ENCODE data around the gene LSR.

Gene LSR

GRCh38 chr19:35288331-35288730 is 39.5 kb downstream of the LSR start:
- TF ChIP-seq ZBTB7A (IDR thresholded peaks at IDR 0.05; ENCODE audit: low read depth) (no peak), EGR1 (IDR thresholded peaks at IDR 0.05) (no peak), FOXM1 (IDR thresholded peaks at IDR 0.05; ENCODE audit: borderline replicate concordance, low read depth) (no peak), TEAD4 (IDR thresholded peaks at IDR 0.05) (no peak), RAD21 (IDR thresholded peaks at IDR 0.05; ENCODE audit: low read depth) (no peak), CEBPB (IDR thresholded peaks at IDR 0.05) (no peak)

- no peak for TF ChIP-seq RAD21 (IDR thresholded peaks at IDR 0.05; ENCODE audit: low read depth)
- TF ChIP-seq TEAD4 (IDR thresholded peaks at IDR 0.05), result no peak
- no peak for TF ChIP-seq MAX (IDR thresholded peaks at IDR 0.05)
- no peak for TF ChIP-seq CREB1 (IDR thresholded peaks at IDR 0.05; ENCODE audit: low read depth)
- no peak for TF ChIP-seq FOXM1 (IDR thresholded peaks at IDR 0.05; ENCODE audit: borderline replicate concordance, low read depth)
- no peak for TF ChIP-seq REST (IDR thresholded peaks at IDR 0.05; ENCODE audit: low read depth)
- no peak for TF ChIP-seq YY1 (IDR thresholded peaks at IDR 0.05; ENCODE audit: low read depth)
- no peak for TF ChIP-seq ZBTB7A (IDR thresholded peaks at IDR 0.05; ENCODE audit: low read depth)
- no peak for TF ChIP-seq NFIC (IDR thresholded peaks at IDR 0.05)
- no peak for TF ChIP-seq EGR1 (IDR thresholded peaks at IDR 0.05)
- TF ChIP-seq TAF1 (IDR thresholded peaks at IDR 0.05; ENCODE audit: low read depth), result no peak
- no peak for TF ChIP-seq USF1 (IDR thresholded peaks at IDR 0.05)
- TF ChIP-seq TCF12 (IDR thresholded peaks at IDR 0.05; ENCODE audit: low read depth), result no peak
- TF ChIP-seq CEBPB (IDR thresholded peaks at IDR 0.05), result no peak
- TF ChIP-seq EP300 (IDR thresholded peaks at IDR 0.05; ENCODE audit: borderline replicate concordance), result no peak
Observed at GRCh38 chr19:35288906-35289305, 40.1 kb downstream of the LSR start.

GRCh38 chr19:35290381-35291127 is 41.8 kb downstream of the LSR start:
- TF ChIP-seq TEAD4 (IDR thresholded peaks at IDR 0.05) (no peak), NFIC (IDR thresholded peaks at IDR 0.05) (no peak), MAX (IDR thresholded peaks at IDR 0.05) (no peak), TCF12 (IDR thresholded peaks at IDR 0.05; ENCODE audit: low read depth) (no peak), FOXM1 (IDR thresholded peaks at IDR 0.05; ENCODE audit: borderline replicate concordance, low read depth) (no peak), RAD21 (IDR thresholded peaks at IDR 0.05; ENCODE audit: low read depth) (no peak), CEBPB (IDR thresholded peaks at IDR 0.05) (no peak)

- TF ChIP-seq RAD21 (IDR thresholded peaks at IDR 0.05; ENCODE audit: low read depth) (no peak), REST (IDR thresholded peaks at IDR 0.05; ENCODE audit: low read depth) (no peak), TEAD4 (IDR thresholded peaks at IDR 0.05) (no peak), ZBTB7A (IDR thresholded peaks at IDR 0.05; ENCODE audit: low read depth) (no peak), CEBPB (IDR thresholded peaks at IDR 0.05) (no peak), YY1 (IDR thresholded peaks at IDR 0.05; ENCODE audit: low read depth) (no peak), TCF12 (IDR thresholded peaks at IDR 0.05; ENCODE audit: low read depth) (no peak), TAF1 (IDR thresholded peaks at IDR 0.05; ENCODE audit: low read depth) (no peak), FOXM1 (IDR thresholded peaks at IDR 0.05; ENCODE audit: borderline replicate concordance, low read depth) (no peak), NFIC (IDR thresholded peaks at IDR 0.05) (no peak), MAX (IDR thresholded peaks at IDR 0.05) (no peak), EGR1 (IDR thresholded peaks at IDR 0.05) (no peak), CREB1 (IDR thresholded peaks at IDR 0.05; ENCODE audit: low read depth) (no peak), EP300 (IDR thresholded peaks at IDR 0.05; ENCODE audit: borderline replicate concordance) (no peak), USF1 (IDR thresholded peaks at IDR 0.05) (no peak)
Observed at GRCh38 chr19:35291259-35291658, 42.5 kb downstream of the LSR start.

- TF ChIP-seq RAD21 (IDR thresholded peaks at IDR 0.05; ENCODE audit: low read depth), result no peak
- no peak for TF ChIP-seq MAX (IDR thresholded peaks at IDR 0.05)
- no peak for TF ChIP-seq TCF12 (IDR thresholded peaks at IDR 0.05; ENCODE audit: low read depth)
- no peak for TF ChIP-seq CEBPB (IDR thresholded peaks at IDR 0.05)
- no peak for TF ChIP-seq CREB1 (IDR thresholded peaks at IDR 0.05; ENCODE audit: low read depth)
- no peak for TF ChIP-seq EP300 (IDR thresholded peaks at IDR 0.05; ENCODE audit: borderline replicate concordance)
- TF ChIP-seq EGR1 (IDR thresholded peaks at IDR 0.05), result no peak
- TF ChIP-seq TEAD4 (IDR thresholded peaks at IDR 0.05), result no peak
- no peak for TF ChIP-seq USF1 (IDR thresholded peaks at IDR 0.05)
- no peak for TF ChIP-seq NFIC (IDR thresholded peaks at IDR 0.05)
- no peak for TF ChIP-seq ZBTB7A (IDR thresholded peaks at IDR 0.05; ENCODE audit: low read depth)
- no peak for TF ChIP-seq TAF1 (IDR thresholded peaks at IDR 0.05; ENCODE audit: low read depth)
- TF ChIP-seq FOXM1 (IDR thresholded peaks at IDR 0.05; ENCODE audit: borderline replicate concordance, low read depth), result no peak
- TF ChIP-seq YY1 (IDR thresholded peaks at IDR 0.05; ENCODE audit: low read depth), result no peak
- TF ChIP-seq REST (IDR thresholded peaks at IDR 0.05; ENCODE audit: low read depth), result no peak
Observed at GRCh38 chr19:35291916-35292315, 43.1 kb downstream of the LSR start, which contains the start of gene MAG. TSS of gene MAG (plus strand) at chr19:35292161. CDS start at chr19:35295409, 3,248 bp downstream.
